ENCODE data around the gene ZNF85.

DNA sequence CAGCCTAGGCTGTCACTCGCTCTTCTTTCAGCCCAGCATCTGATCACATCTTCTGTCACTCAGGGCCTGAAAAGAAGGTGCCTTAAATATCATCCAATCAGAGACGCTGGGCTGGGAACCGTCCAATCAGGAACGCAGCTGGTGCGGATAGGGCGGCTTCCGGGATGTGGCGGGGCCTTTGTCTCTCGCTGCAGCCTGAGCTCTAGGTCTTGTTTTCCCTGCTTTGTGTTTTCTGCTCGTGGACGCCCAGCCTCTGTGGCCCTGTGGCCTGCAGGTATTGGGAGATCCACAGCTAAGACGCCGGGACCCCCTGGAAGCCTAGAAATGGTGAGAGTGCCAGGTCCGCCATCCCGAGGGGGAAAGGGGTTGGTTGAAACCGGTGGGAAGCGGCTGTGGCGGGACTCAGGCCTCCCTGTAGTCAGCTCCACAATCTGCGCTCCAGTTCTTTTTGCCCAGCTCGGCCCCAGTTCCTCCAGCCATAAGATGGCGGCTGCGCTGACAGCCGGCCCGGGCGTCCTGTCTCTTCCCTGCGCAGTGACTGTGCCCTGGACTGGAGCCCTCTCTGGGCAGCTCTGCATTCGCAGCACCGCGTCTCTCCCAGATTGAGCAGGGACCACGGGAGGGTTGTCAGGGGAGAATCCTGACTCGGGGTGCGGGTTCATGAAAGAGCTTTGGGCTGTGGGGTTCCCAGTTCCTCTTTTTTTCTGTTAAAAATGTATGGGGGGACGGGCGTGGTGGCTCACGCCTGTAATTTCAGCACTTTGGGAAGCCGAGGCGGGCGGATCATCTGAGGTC is at the start of gene ZNF85:
- TF ChIP-seq POLR2AphosphoS5 (IDR thresholded peaks at IDR 0.05; ENCODE audit: low read depth, low read length), result peak; percentile 63; the same call in 1 of the 2 replicates
- peak; percentile 79 for TF ChIP-seq POLR2A (IDR thresholded peaks at IDR 0.05; ENCODE audit: low read depth, low read length)

Measured in GM12892 (cell line).